Fibroblast of skin of back (primary cell): Measurements from ENCODE around the gene NECAB3. TPM values are rescaled to one million over a fixed set of nuclear protein-coding genes. Genes with fewer than 3 reads are reported as not detected.
"Not testable (repeated sequence)": the region's sequence is repeated elsewhere in the genome, so short reads cannot be mapped to it uniquely, and the experiment has no call there.

Source experiments
- DNase-seq: peaks from one replicate; pipeline ENCODE4 v3.0.0-alpha.2; 2013
- polyA plus RNA-seq, 2 experiments: library from polyadenylated mRNA; unstranded; fragments of 120-200 nt; gene quantifications; one replicate each; pipeline ENCODE4 v1.2.1, GENCODE V29; 2013; ENCODE audit not compliant: insufficient read length in 2 of 2

The NECAB3 gene
- polyA plus RNA-seq (2013, experiment 1 of 2; ENCODE audit: insufficient read length) = 9.5 TPM
- polyA plus RNA-seq (2013, experiment 2 of 2; ENCODE audit: insufficient read length) = 14.1 TPM

GRCh38 chr20:33674294-33675135, at the start of gene NECAB3:
NECAB3 (minus strand) TSS chr20:33674428; CDS start chr20:33674352, 76 bp downstream.
- DNase-seq = peak; percentile 76

GRCh38 chr20:33721391-33722140, 47.3 kb upstream of the NECAB3 start:
- DNase-seq = no peak

GRCh38 chr20:33719989-33720709, 45.9 kb upstream of the NECAB3 start, which contains the start of gene PXMP4:
PXMP4 (minus strand) TSS chr20:33720310; CDS start chr20:33720207, 103 bp downstream.
- DNase-seq = peak; percentile 99

GRCh38 chr20:33719277-33719988, 45.2 kb upstream of the NECAB3 start:
- no peak for DNase-seq

GRCh38 chr20:33716498-33716897, 42.3 kb upstream of the NECAB3 start:
- no peak for DNase-seq

- DNase-seq = no peak
Observed at GRCh38 chr20:33713865-33714367, 39.7 kb upstream of the NECAB3 start.

GRCh38 chr20:33711446-33711738, 37.2 kb upstream of the NECAB3 start:
- DNase-seq = no peak

- no peak for DNase-seq
Observed at GRCh38 chr20:33710681-33711445, 36.6 kb upstream of the NECAB3 start.

- no peak for DNase-seq
Observed at GRCh38 chr20:33709905-33710541, 35.8 kb upstream of the NECAB3 start.

GRCh38 chr20:33709398-33709797, 35.2 kb upstream of the NECAB3 start:
- DNase-seq = no peak

- DNase-seq = no peak
Observed at GRCh38 chr20:33707668-33708067, 33.4 kb upstream of the NECAB3 start.

GRCh38 chr20:33704197-33704924, 30.1 kb upstream of the NECAB3 start:
- DNase-seq = no peak

GRCh38 chr20:33703498-33704137, 29.4 kb upstream of the NECAB3 start:
- no peak for DNase-seq

GRCh38 chr20:33702861-33703260, 28.6 kb upstream of the NECAB3 start:
- DNase-seq = no peak

- DNase-seq = no peak
Observed at GRCh38 chr20:33701629-33702450, 27.6 kb upstream of the NECAB3 start.

GRCh38 chr20:33700696-33701441, 26.6 kb upstream of the NECAB3 start:
- not testable (repeated sequence) for DNase-seq

GRCh38 chr20:33698966-33699365, 24.7 kb upstream of the NECAB3 start:
- DNase-seq = not testable (repeated sequence)

GRCh38 chr20:33697129-33697528, 22.9 kb upstream of the NECAB3 start:
- peak; percentile 68 for DNase-seq
